HCT116 (cell line): ENCODE results near the gene NAA35. TPM values are rescaled to one million over a fixed set of nuclear protein-coding genes. Genes with fewer than 3 reads are reported as not detected.

Source experiments
- ATAC-seq: fragments of 200-7000 bp; cut with Tn5 transposase; 2 replicates; pipeline ENCODE4 v1.9.1; 2020; ENCODE audit warnings: mild to moderate bottlenecking, moderate library complexity
- BruUV-seq: library from RNA; stranded (reverse); fragments of 400-500 nt; replicated peaks from 2 replicates; lab custom pipeline; 2021; lab: Mats Ljungman, UMichigan
- CTCF ChIA-PET: fragments of 300-600 bp; sonication (Branson Sonifier 250); formaldehyde crosslinking; loops from one replicate; lab custom pipeline; 2021; ENCODE audit warnings: antibody characterized with exemption; lab: Charles Lee
- POLR2A ChIA-PET: fragments of 300-600, 350-600 bp; sonication (Branson Sonifier 250); formaldehyde crosslinking; loops from one replicate; lab custom pipeline; 2021; ENCODE audit warnings: antibody characterized with exemption; lab: Charles Lee
- RAD21 ChIA-PET, 2 experiments: fragments of 300-600 bp; sonication (Branson Sonifier 250); formaldehyde crosslinking; loops; one replicate each; lab custom pipeline; 2023; ENCODE audit warnings: low total read pairs in 2 of 2; ENCODE audit not compliant: uncharacterized antibody in 2 of 2, unreplicated experiment in 2 of 2, low non-redundant PET in 1 of 2; lab: Charles Lee
- DNase-seq: peaks from one replicate; pipeline ENCODE4 v3.0.0-alpha.2; 2010; ENCODE audit warnings: low read depth, low spot score
- H2AFZ ChIP-seq: fragments of 200-600 bp; shearing (Covaris generic), sonication (generic); 2 replicates; pipeline ENCODE4 v1.6.1; 2017; ENCODE audit warnings: low read depth, mixed run types, mixed read lengths, antibody characterized with exemption, low read length; ENCODE audit not compliant: poor library complexity, severe bottlenecking
- H3K27ac ChIP-seq: 2 replicates; pipeline ENCODE4 v1.5.1; 2012; ENCODE audit warnings: low read depth, low read length
- H3K27me3 ChIP-seq: fragments of 200-600 bp; sonication (generic); 2 replicates; pipeline ENCODE4 v1.6.1; 2016; ENCODE audit warnings: mixed run types, low read length, mixed read lengths; ENCODE audit not compliant: insufficient read depth
- H3K36me3 ChIP-seq, 2 experiments: fragments of 200-500 bp in 1 of 2; fragments of 200-600 bp in 1 of 2; sonication (Bioruptor generic) in 1 of 2; sonication (generic) in 1 of 2; 2 replicates each; pipeline versions ENCODE4 v1.5.1 to v1.6.1; 2014 to 2016; ENCODE audit warnings: low read length in 2 of 2, inconsistent platforms in 1 of 2, mixed read lengths in 1 of 2, mixed run types in 1 of 2; ENCODE audit not compliant: insufficient read depth in 2 of 2, control insufficient read depth in 1 of 2
- H3K4me1 ChIP-seq, 2 experiments: fragments of 200-600 bp in 1 of 2; sonication (generic) in 1 of 2; 2 replicates each; pipeline versions ENCODE4 v1.5.1 to v1.6.1; 2012 to 2017; ENCODE audit warnings: low read length in 2 of 2, inconsistent platforms in 1 of 2, mild to moderate bottlenecking in 1 of 2, mixed read lengths in 1 of 2, mixed run types in 1 of 2, moderate library complexity in 1 of 2; ENCODE audit not compliant: insufficient read depth in 2 of 2, control insufficient read depth in 1 of 2
- H3K4me2 ChIP-seq: fragments of 200-600 bp; sonication (generic); 2 replicates; pipeline ENCODE4 v1.6.1; 2017; ENCODE audit warnings: mixed run types, low read length, mixed read lengths
- H3K4me3 ChIP-seq, 2 experiments: fragments of 200-600 bp in 1 of 2; sonication (generic) in 1 of 2; replicated peaks in 1 of 2; 2 replicates each; pipeline ENCODE4 v1.5.1; 2011 to 2016; ENCODE audit warnings: low read length in 2 of 2, control low read depth in 1 of 2, low read depth in 1 of 2, mild to moderate bottlenecking in 1 of 2, mixed read lengths in 1 of 2, mixed run types in 1 of 2
- H3K79me2 ChIP-seq: fragments of 200-600 bp; sonication (generic); 2 replicates; pipeline ENCODE4 v1.6.1; 2017; ENCODE audit warnings: mild to moderate bottlenecking, mixed run types, low read length, moderate library complexity, mixed read lengths; ENCODE audit not compliant: insufficient read depth
- H3K9ac ChIP-seq: fragments of 200-600 bp; sonication (generic); 2 replicates; pipeline ENCODE4 v1.6.1; 2016; ENCODE audit warnings: low read length, mixed read lengths
- H3K9me2 ChIP-seq: fragments of 200-600 bp; sonication (generic), shearing (Covaris generic); 2 replicates; pipeline ENCODE4 v1.6.1; 2017; ENCODE audit warnings: mixed run types, mild to moderate bottlenecking, moderate library complexity; ENCODE audit not compliant: insufficient read depth
- H3K9me3 ChIP-seq, 2 experiments: fragments of 200-500 bp in 1 of 2; fragments of 200-600 bp in 1 of 2; sonication (Bioruptor generic) in 1 of 2; sonication (generic) in 1 of 2; 2 replicates each; pipeline ENCODE4 v1.6.1; 2014 to 2017; ENCODE audit warnings: low read length in 2 of 2, mixed read lengths in 2 of 2, inconsistent platforms in 1 of 2, low read depth in 1 of 2, mild to moderate bottlenecking in 1 of 2, mixed run types in 1 of 2, moderate library complexity in 1 of 2; ENCODE audit not compliant: control insufficient read depth in 1 of 2, insufficient read depth in 1 of 2
- H4K20me1 ChIP-seq: fragments of 200-600 bp; sonication (generic), shearing (Covaris generic); 2 replicates; pipeline ENCODE4 v1.6.1; 2017; ENCODE audit warnings: mixed run types, mild to moderate bottlenecking, moderate library complexity; ENCODE audit not compliant: insufficient read depth
- CEBPB ChIP-seq: IDR thresholded peaks from 2 replicates; pipeline ENCODE4 v1.6.1; 2012; ENCODE audit warnings: low read depth
- ELF1 ChIP-seq: IDR thresholded peaks from 2 replicates; pipeline ENCODE4 v1.6.1; 2012; ENCODE audit warnings: low read depth, borderline replicate concordance
- FOSL1 ChIP-seq: IDR thresholded peaks from 2 replicates; pipeline ENCODE4 v1.6.1; 2012; ENCODE audit warnings: low read depth
- POLR2AphosphoS5 ChIP-seq: IDR thresholded peaks from 2 replicates; pipeline ENCODE4 v1.6.1; 2011; ENCODE audit warnings: mild to moderate bottlenecking, low read depth, low read length, moderate library complexity
- RAD21 ChIP-seq: IDR thresholded peaks from 2 replicates; pipeline ENCODE4 v1.6.1; 2012; ENCODE audit warnings: low read depth, mild to moderate bottlenecking
- REST ChIP-seq: IDR thresholded peaks from 2 replicates; pipeline ENCODE4 v1.6.1; 2012; ENCODE audit warnings: low read depth
- SIN3A ChIP-seq: IDR thresholded peaks from 2 replicates; pipeline ENCODE4 v1.6.1; 2012; ENCODE audit warnings: low read depth
- SP1 ChIP-seq: IDR thresholded peaks from 2 replicates; pipeline ENCODE4 v1.6.1; 2012; ENCODE audit warnings: low read depth
- TCF7L2 ChIP-seq: IDR thresholded peaks from 2 replicates; pipeline ENCODE4 v1.7.0; 2011; ENCODE audit warnings: borderline replicate concordance, inconsistent platforms; ENCODE audit not compliant: insufficient read depth, insufficient read length; ENCODE audit errors: extremely low read depth
- YY1 ChIP-seq: IDR thresholded peaks from 2 replicates; pipeline ENCODE4 v1.6.1; 2011; ENCODE audit warnings: low read length, low read depth, moderate library complexity, mild to moderate bottlenecking; ENCODE audit not compliant: insufficient replicate concordance; ENCODE audit errors: extremely low read depth
- intact Hi-C: fragments of 100-400 bp; cut with micrococcal nuclease; formaldehyde crosslinking; loops from 2 replicates; pipeline ENCODE4 v1.10.0; 2022
- total RNA-seq: library from RNA; stranded (reverse); gene quantifications from one replicate; pipeline ENCODE4 v1.2.1, GENCODE V29; 2021; ENCODE audit not compliant: unreplicated experiment
- TF ChIP-seq, protein P1 (sequence below), 3 experiments: fragments of 200-600 bp in 1 of 3; sonication (generic) in 1 of 3; IDR thresholded peaks in 2 of 3; conservative IDR thresholded peaks in 1 of 3; 2 replicates each; pipeline ENCODE4 v1.5.1; 2012 to 2017; ENCODE audit warnings: low read depth in 2 of 3, low read length in 2 of 3, antibody characterized with exemption in 1 of 3, borderline replicate concordance in 1 of 3, control low read depth in 1 of 3, mild to moderate bottlenecking in 1 of 3, mixed read lengths in 1 of 3, mixed run types in 1 of 3, moderate library complexity in 1 of 3; ENCODE audit not compliant: insufficient read depth in 1 of 3

Gene NAA35
- total RNA-seq, 1 experiment from 2014 or later = 37.0 TPM

DNA sequence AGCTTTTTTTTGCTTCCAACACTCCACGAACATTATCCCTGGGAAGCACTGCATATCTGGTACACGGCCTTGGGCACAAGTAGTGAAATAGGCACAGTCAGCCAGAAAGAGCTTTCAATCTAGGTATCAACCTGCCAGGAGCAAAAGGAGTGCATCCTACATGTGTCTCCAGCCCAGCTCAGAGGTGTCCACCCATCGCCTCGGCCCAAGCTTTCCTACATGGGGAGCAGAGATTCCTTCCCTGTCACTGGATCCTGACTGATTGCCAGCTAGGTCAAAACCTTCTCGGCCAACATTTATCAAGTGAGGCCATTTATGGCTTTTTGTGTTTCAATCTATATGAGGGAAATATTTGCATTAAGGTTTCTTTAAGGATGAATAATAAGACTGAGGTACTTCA, 102.6 kb downstream of the NAA35 start:
- Histone ChIP-seq H3K9ac (no peak overlapping the region), H2AFZ (no peak overlapping the region), H4K20me1 (no peaks in the 10 kb centered on the region), H3K9me3 (no peaks in the 10 kb centered on the region), H3K79me2 (no peaks in the 10 kb centered on the region; the same call in 1 of the 2 replicates), H3K4me1 (no peaks in the 10 kb centered on the region), H3K4me2 (no peak overlapping the region), H3K4me3 (no peak overlapping the region), H3K36me3 (0 out of 4 replicates have a peak, but pooled peaks cover 0 to 2% of the 10 kb centered on the region in 2 experiments), H3K27ac (no peak overlapping the region), H3K27me3 (no peaks in the 10 kb centered on the region), H3K9me2 (no peaks in the 10 kb centered on the region)
- no peak for ATAC-seq
- POLR2A ChIA-PET = no interaction called here
- intact Hi-C loops = no loop called here
- CTCF ChIA-PET = interaction anchor here (0.7 to 1.2 kb wide), 2 partner anchors 159 to 195 kb away, joined by 3 to 4 read pairs; no protein-coding TSS in a partner anchor
- RAD21 ChIA-PET = no interaction called here
- no peak for DNase-seq
- no peak for TF ChIP-seq YY1
- TF ChIP-seq RAD21 = no peak
- no peak for TF ChIP-seq ELF1
- TF ChIP-seq, protein P1, sequence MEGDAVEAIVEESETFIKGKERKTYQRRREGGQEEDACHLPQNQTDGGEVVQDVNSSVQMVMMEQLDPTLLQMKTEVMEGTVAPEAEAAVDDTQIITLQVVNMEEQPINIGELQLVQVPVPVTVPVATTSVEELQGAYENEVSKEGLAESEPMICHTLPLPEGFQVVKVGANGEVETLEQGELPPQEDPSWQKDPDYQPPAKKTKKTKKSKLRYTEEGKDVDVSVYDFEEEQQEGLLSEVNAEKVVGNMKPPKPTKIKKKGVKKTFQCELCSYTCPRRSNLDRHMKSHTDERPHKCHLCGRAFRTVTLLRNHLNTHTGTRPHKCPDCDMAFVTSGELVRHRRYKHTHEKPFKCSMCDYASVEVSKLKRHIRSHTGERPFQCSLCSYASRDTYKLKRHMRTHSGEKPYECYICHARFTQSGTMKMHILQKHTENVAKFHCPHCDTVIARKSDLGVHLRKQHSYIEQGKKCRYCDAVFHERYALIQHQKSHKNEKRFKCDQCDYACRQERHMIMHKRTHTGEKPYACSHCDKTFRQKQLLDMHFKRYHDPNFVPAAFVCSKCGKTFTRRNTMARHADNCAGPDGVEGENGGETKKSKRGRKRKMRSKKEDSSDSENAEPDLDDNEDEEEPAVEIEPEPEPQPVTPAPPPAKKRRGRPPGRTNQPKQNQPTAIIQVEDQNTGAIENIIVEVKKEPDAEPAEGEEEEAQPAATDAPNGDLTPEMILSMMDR (IDR thresholded peaks at IDR 0.05 in 2 of 3, conservative IDR thresholded peaks at IDR 0.05 in 1 of 3; ENCODE audit: borderline replicate concordance in 1 of 3, insufficient read depth in 1 of 3, low read depth in 2 of 3, low read length in 2 of 3) = no peak
- no peak for TF ChIP-seq SP1
- TF ChIP-seq CEBPB = no peak
- no peak for TF ChIP-seq SIN3A
- BruUV-seq = no TSS peak

DNA sequence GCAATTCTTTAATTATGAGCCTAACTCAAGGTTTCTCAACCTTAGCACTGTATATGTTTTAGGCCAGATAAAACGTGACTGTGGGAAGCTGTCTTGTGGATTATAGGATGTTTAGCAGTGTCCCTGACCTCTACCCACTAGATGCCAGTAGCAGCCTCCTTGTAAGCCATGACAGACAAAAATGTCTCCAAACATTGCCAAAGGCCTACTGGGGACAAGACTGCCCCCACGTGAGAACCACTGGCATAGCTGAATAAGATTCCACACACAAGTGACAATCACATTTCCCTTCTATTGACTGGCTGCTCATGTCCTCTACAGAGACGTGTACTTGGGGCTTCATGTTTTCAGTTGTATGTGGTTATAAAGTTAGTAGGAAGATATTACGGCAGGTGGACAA, 103.1 kb downstream of the NAA35 start:
- no peaks in the 10 kb centered on the region for H3K9me2 ChIP-seq
- no peaks in the 10 kb centered on the region for H3K27me3 ChIP-seq
- H3K9ac ChIP-seq = no peak overlapping the region
- no peaks in the 10 kb centered on the region for H3K9me3 ChIP-seq
- ATAC-seq = peak; percentile 68
- H3K4me3 ChIP-seq = no peak overlapping the region
- no peaks in the 10 kb centered on the region for H3K79me2 ChIP-seq
- POLR2A ChIA-PET = no interaction called here
- CTCF ChIA-PET = interaction anchor here (0.9 to 1.2 kb wide), 2 partner anchors 158 to 196 kb away, joined by 3 to 4 read pairs; no protein-coding TSS in a partner anchor
- no peak overlapping the region for H2AFZ ChIP-seq
- H3K36me3 ChIP-seq = 0 out of 4 replicates have a peak, but pooled peaks cover 0 to 2% of the 10 kb centered on the region in 2 experiments
- H3K4me1 ChIP-seq = no peaks in the 10 kb centered on the region
- intact Hi-C loops = no loop called here
- RAD21 ChIA-PET = no interaction called here
- BruUV-seq = no TSS peak
- DNase-seq = peak; percentile 7
- no peak overlapping the region for H3K4me2 ChIP-seq
- H4K20me1 ChIP-seq = no peaks in the 10 kb centered on the region
- no peak overlapping the region for H3K27ac ChIP-seq
- TF ChIP-seq, protein P1 (IDR thresholded peaks at IDR 0.05 in 2 of 3, conservative IDR thresholded peaks at IDR 0.05 in 1 of 3; ENCODE audit: borderline replicate concordance in 1 of 3, insufficient read depth in 1 of 3, low read depth in 2 of 3, low read length in 2 of 3) = peak; percentile 42 to 61 (median 47); a peak in 5 of 6 replicates
- TF ChIP-seq SP1 (no peak), REST (no peak), POLR2AphosphoS5 (no peak), TCF7L2 (no peak), FOSL1 (no peak), RAD21 (peak; percentile 51)
